Chondrocyte (in vitro differentiated cells): Measurements from ENCODE around the gene GPSM1. TPM values are rescaled to one million over a fixed set of nuclear protein-coding genes. Genes with fewer than 3 reads are reported as not detected.

Source experiments
- DNase-seq: peaks from one replicate; pipeline ENCODE4 v3.0.0; 2021; ENCODE audit warnings: mixed read lengths, low spot score
- H3K27ac Mint-ChIP-seq: one replicate; pipeline ENCODE4 v1.8.0; 2021; ENCODE audit warnings: mild to moderate bottlenecking, moderate library complexity, mixed read lengths; ENCODE audit not compliant: unreplicated experiment
- H3K27me3 Mint-ChIP-seq: 2 replicates; pipeline ENCODE4 v1.8.0; 2021; ENCODE audit warnings: low read depth, mixed read lengths
- H3K36me3 Mint-ChIP-seq: 2 replicates; pipeline ENCODE4 v1.8.0; 2021; ENCODE audit warnings: low read depth, mixed read lengths
- H3K4me1 Mint-ChIP-seq: 2 replicates; pipeline ENCODE4 v1.8.0; 2021; ENCODE audit warnings: low read depth, mild to moderate bottlenecking, mixed read lengths
- H3K4me3 Mint-ChIP-seq: one replicate; pipeline ENCODE4 v1.8.0; 2021; ENCODE audit warnings: mild to moderate bottlenecking, moderate library complexity, mixed read lengths; ENCODE audit not compliant: unreplicated experiment
- H3K9me3 Mint-ChIP-seq: 2 replicates; pipeline ENCODE4 v1.8.0; 2021; ENCODE audit warnings: low read depth, mixed read lengths
- total RNA-seq: library from RNA; stranded (reverse); gene quantifications from 3 replicates; pipeline ENCODE4 v1.2.1, GENCODE V29; 2021
- TF ChIP-seq, protein P1 (sequence below): fragments of 200-600 bp; sonication (generic); IDR thresholded peaks from 2 replicates; pipeline ENCODE4 v1.5.0; 2021; ENCODE audit warnings: antibody characterized with exemption, mild to moderate bottlenecking, moderate library complexity

GPSM1 gene
- total RNA-seq, 1 donor from 2014 or later, result 40.0 TPM

GRCh38 chr9:136324501-136325300 is 2.6 kb upstream of the GPSM1 start:
- TF ChIP-seq, protein P1, sequence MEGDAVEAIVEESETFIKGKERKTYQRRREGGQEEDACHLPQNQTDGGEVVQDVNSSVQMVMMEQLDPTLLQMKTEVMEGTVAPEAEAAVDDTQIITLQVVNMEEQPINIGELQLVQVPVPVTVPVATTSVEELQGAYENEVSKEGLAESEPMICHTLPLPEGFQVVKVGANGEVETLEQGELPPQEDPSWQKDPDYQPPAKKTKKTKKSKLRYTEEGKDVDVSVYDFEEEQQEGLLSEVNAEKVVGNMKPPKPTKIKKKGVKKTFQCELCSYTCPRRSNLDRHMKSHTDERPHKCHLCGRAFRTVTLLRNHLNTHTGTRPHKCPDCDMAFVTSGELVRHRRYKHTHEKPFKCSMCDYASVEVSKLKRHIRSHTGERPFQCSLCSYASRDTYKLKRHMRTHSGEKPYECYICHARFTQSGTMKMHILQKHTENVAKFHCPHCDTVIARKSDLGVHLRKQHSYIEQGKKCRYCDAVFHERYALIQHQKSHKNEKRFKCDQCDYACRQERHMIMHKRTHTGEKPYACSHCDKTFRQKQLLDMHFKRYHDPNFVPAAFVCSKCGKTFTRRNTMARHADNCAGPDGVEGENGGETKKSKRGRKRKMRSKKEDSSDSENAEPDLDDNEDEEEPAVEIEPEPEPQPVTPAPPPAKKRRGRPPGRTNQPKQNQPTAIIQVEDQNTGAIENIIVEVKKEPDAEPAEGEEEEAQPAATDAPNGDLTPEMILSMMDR, result peak; percentile 50
- Mint-ChIP-seq H3K27me3 (peaks cover 5% of the 10 kb centered on the region), H3K4me1 (peaks cover 27% of the 10 kb centered on the region), H3K27ac (no peak overlapping the region), H3K36me3 (no peaks in the 10 kb centered on the region), H3K4me3 (no peak overlapping the region), H3K9me3 (peaks cover 10% of the 10 kb centered on the region)
- no peak for DNase-seq

DNA sequence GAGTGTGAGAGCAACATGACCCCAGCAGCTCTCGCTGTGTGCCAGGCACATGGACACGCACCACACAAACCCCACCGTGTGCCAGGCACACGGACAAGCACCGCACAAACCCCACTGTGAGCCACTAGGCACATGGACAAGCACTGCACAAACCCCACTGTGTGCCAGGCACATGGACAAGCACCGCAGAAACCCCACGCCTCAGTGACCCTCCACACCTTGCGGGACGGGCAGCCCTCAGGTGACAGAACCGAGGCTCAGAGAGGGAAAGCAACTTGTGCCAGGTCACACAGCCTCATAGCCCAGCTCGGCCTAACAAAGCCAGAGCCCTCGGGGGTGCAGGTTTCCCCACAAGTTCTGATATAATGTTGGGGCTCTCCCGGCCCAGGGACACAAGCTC is 2.0 kb upstream of the GPSM1 start:
- Mint-ChIP-seq H3K27me3 (peaks cover 5% of the 10 kb centered on the region), H3K27ac (no peak overlapping the region), H3K4me1 (peaks cover 27% of the 10 kb centered on the region), H3K9me3 (peaks cover 10% of the 10 kb centered on the region), H3K36me3 (no peaks in the 10 kb centered on the region), H3K4me3 (no peak overlapping the region)
- TF ChIP-seq, protein P1, result no peak
- DNase-seq, result no peak

DNA sequence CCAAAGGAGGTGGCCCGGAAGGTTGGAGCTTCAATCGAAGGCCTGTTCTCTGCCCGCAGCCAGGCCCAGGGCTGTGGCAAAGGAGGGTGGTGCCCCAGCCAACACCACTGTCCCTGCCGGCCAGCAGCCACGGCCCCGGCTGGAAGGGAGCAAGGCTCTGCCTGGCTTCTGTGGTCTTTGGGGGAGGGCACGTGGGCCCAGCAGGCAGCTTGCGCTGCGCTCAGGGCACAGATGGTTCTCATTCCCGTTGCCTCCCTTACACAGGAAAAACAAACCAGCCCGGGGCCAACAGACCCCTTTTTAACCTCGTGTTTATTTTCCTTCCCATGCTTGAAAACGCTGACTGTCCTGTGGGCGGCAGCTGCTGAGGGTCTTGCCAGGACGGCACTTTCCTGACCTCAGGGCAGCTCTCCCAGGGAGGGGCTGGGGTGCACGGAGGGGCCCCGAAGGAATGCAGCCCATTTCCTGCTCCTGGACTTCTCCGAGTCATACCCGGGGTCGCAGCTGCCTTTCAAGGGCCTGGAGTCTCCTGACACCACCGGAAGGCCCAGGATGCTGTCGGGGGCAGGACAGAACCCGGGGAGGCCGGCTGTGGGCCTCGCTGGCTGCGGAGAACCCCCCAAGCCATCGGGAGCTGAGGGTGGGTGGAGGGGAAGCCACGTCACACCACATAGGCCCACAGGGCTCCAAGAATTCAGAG is 1.1 kb upstream of the GPSM1 start:
- peak overlapping the region; percentile 68 for H3K4me3 Mint-ChIP-seq
- DNase-seq, result no peak

DNA sequence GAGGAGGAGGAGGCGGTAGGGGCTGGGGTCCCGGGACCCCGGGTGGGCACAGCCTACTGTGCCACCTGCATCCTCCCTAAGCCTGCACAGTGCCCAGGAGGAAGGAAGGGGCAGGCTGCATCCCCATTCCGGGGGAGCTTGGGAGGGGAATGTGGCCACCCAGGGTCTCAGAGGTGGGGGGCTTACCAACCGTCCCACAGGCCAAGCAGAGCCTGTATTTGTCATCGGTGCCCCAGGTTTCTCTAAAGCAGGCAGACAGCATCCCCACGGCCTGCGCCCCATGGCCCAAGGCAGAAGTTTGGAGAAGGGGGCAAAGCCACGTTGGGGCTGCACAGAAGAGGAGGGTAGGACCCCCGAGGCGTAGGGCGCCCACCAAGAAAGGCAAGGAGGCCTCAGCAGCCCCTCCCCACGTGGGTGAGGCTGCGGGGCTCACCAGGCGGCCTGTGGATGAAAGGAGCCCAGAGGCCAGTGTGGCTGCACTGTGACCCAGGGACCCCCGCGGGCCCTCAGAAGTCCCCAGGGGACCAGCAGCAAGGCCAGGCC is 507 bp upstream of the GPSM1 start:
- no peak for DNase-seq
- Mint-ChIP-seq H3K27me3 (peaks cover 5% of the 10 kb centered on the region), H3K4me1 (peaks cover 27% of the 10 kb centered on the region), H3K4me3 (peak overlapping the region; percentile 68), H3K9me3 (no peaks in the 10 kb centered on the region), H3K36me3 (no peaks in the 10 kb centered on the region), H3K27ac (peak overlapping the region; percentile 90)
- TF ChIP-seq, protein P1, result no peak

More for the DNA sequence above, 1.1 kb upstream of the GPSM1 start:
- Mint-ChIP-seq H3K27ac (peak overlapping the region; percentile 90), H3K36me3 (no peaks in the 10 kb centered on the region), H3K4me1 (peaks cover 27% of the 10 kb centered on the region), H3K27me3 (peaks cover 5% of the 10 kb centered on the region), H3K9me3 (peaks cover 2% of the 10 kb centered on the region)
- TF ChIP-seq, protein P1, result no peak

GRCh38 chr9:136328011-136328621 is 777 bp downstream of the GPSM1 start:
- Mint-ChIP-seq H3K27me3 (no peaks in the 10 kb centered on the region), H3K9me3 (no peaks in the 10 kb centered on the region), H3K4me1 (peaks cover 27% of the 10 kb centered on the region), H3K36me3 (no peaks in the 10 kb centered on the region), H3K27ac (peak overlapping the region; percentile 75), H3K4me3 (peak overlapping the region; percentile 83)
- TF ChIP-seq, protein P1, result no peak
- DNase-seq, result no peak
